ENCODE measurements around the gene ERCC8.

ERCC8 gene

GRCh38 chr5:60959156-60959555 lies 14.3 kb upstream of the ERCC8 start:
- no peak overlapping the region for H3K4me3 ChIP-seq (ENCODE audit: low read depth, low read length)
- in situ Hi-C loops (cut with HindIII; ENCODE audit: low sequenced_read_pairs), result loop anchor here (25.0 kb wide), 1 partner anchor 978 kb away; no protein-coding TSS in a partner anchor
- no peak for TF ChIP-seq CTCF (IDR thresholded peaks at IDR 0.05; ENCODE audit: low read depth, low read length, missing control alignments)
- DNase-seq (ENCODE audit: low read depth), result peak; percentile 12

GRCh38 chr5:60958712-60959111 lies 13.8 kb upstream of the ERCC8 start:
- no peak overlapping the region for H3K4me3 ChIP-seq (ENCODE audit: low read depth, low read length)
- in situ Hi-C loops (cut with HindIII; ENCODE audit: low sequenced_read_pairs), result loop anchor here (25.0 kb wide), 1 partner anchor 979 kb away; no protein-coding TSS in a partner anchor
- no peak for TF ChIP-seq CTCF (IDR thresholded peaks at IDR 0.05; ENCODE audit: low read depth, low read length, missing control alignments)
- no peak for DNase-seq (ENCODE audit: low read depth)

- in situ Hi-C loops (cut with HindIII; ENCODE audit: low sequenced_read_pairs), result loop anchor here (25.0 kb wide), 1 partner anchor 979 kb away; no protein-coding TSS in a partner anchor
- TF ChIP-seq CTCF (IDR thresholded peaks at IDR 0.05; ENCODE audit: low read depth, low read length, missing control alignments), result no peak
- no peak overlapping the region for H3K4me3 ChIP-seq (ENCODE audit: low read depth, low read length)
- no peak for DNase-seq (ENCODE audit: low read depth)
Observed at GRCh38 chr5:60958088-60958487, 13.2 kb upstream of the ERCC8 start.

GRCh38 chr5:60955239-60955638 lies 10.4 kb upstream of the ERCC8 start:
- DNase-seq (ENCODE audit: low read depth), result no peak
- no peak overlapping the region for H3K4me3 ChIP-seq (ENCODE audit: low read depth, low read length)
- in situ Hi-C loops (cut with HindIII; ENCODE audit: low sequenced_read_pairs), result loop anchor here (25.0 kb wide), 1 partner anchor 982 kb away; no protein-coding TSS in a partner anchor
- TF ChIP-seq CTCF (IDR thresholded peaks at IDR 0.05; ENCODE audit: low read depth, low read length, missing control alignments), result no peak

- in situ Hi-C loops (cut with HindIII; ENCODE audit: low sequenced_read_pairs), result no loop called here
- TF ChIP-seq CTCF (IDR thresholded peaks at IDR 0.05; ENCODE audit: low read depth, low read length, missing control alignments), result no peak
- no peak overlapping the region for H3K4me3 ChIP-seq (ENCODE audit: low read depth, low read length)
- no peak for DNase-seq (ENCODE audit: low read depth)
Observed at GRCh38 chr5:60948738-60949137, 3.9 kb upstream of the ERCC8 start.

GRCh38 chr5:60945813-60946187 lies 930 bp upstream of the ERCC8 start:
- peak overlapping the region; percentile 87 for H3K4me3 ChIP-seq (ENCODE audit: low read depth, low read length)
- no peak for TF ChIP-seq CTCF (IDR thresholded peaks at IDR 0.05; ENCODE audit: low read depth, low read length, missing control alignments)
- DNase-seq (ENCODE audit: low read depth), result peak; percentile 31
- in situ Hi-C loops (cut with HindIII; ENCODE audit: low sequenced_read_pairs), result no loop called here

GRCh38 chr5:60943624-60944023 lies 1.2 kb downstream of the ERCC8 start:
- in situ Hi-C loops (cut with HindIII; ENCODE audit: low sequenced_read_pairs), result no loop called here
- H3K4me3 ChIP-seq (ENCODE audit: low read depth, low read length), result no peak overlapping the region
- no peak for DNase-seq (ENCODE audit: low read depth)
- TF ChIP-seq CTCF (IDR thresholded peaks at IDR 0.05; ENCODE audit: low read depth, low read length, missing control alignments), result no peak

Measured in astrocyte of the cerebellum (primary cell).